GM23338 (cell line): ENCODE measurements around the gene NAA15. TPM values are rescaled to one million over a fixed set of nuclear protein-coding genes. Genes with fewer than 3 reads are reported as not detected.
A peak's percentile ranks its signal among the peaks of the same experiment; 100 is the strongest.

ENCODE experiments used
- ATAC-seq: fragments of 200-7000 bp; cut with Tn5 transposase; 3 replicates; pipeline ENCODE4 v1.9.1; 2020
- DNase-seq: peaks from one replicate; pipeline ENCODE4 v3.0.0-alpha.2; 2015; ENCODE audit warnings: low spot score
- H2AFZ ChIP-seq: fragments of 200-600 bp; sonication (generic); 2 replicates; pipeline ENCODE4 v1.8.0; 2016; ENCODE audit warnings: antibody characterized with exemption, mild to moderate bottlenecking, moderate library complexity
- H3F3A ChIP-seq: fragments of 200-600 bp; sonication (generic); replicated peaks from 2 replicates; pipeline ENCODE4 v1.8.0; 2017; ENCODE audit warnings: antibody characterized with exemption, mixed run types, low read depth
- H3K27ac ChIP-seq: fragments of 200-600 bp; sonication (generic); 2 replicates; pipeline ENCODE4 v1.6.1; 2016; ENCODE audit warnings: low read depth
- H3K27me3 ChIP-seq: fragments of 200-600 bp; sonication (generic); 2 replicates; pipeline ENCODE4 v1.8.0; 2016; ENCODE audit warnings: mild to moderate bottlenecking, mixed run types, moderate library complexity; ENCODE audit not compliant: insufficient read depth
- H3K36me3 ChIP-seq: fragments of 200-600 bp; sonication (generic); 2 replicates; pipeline ENCODE4 v1.8.0; 2016; ENCODE audit warnings: mild to moderate bottlenecking; ENCODE audit not compliant: insufficient read depth
- H3K4me1 ChIP-seq: fragments of 200-600 bp; sonication (generic); 2 replicates; pipeline ENCODE4 v1.8.0; 2016; ENCODE audit warnings: mild to moderate bottlenecking, moderate library complexity; ENCODE audit not compliant: insufficient read depth
- H3K4me2 ChIP-seq: fragments of 200-600 bp; sonication (generic); 2 replicates; pipeline ENCODE4 v1.7.1; 2017; ENCODE audit warnings: mixed run types
- H3K4me3 ChIP-seq: fragments of 200-600 bp; sonication (generic); 2 replicates; pipeline ENCODE4 v1.6.1; 2016; ENCODE audit warnings: mixed run types
- H3K79me2 ChIP-seq: fragments of 200-600 bp; sonication (generic); replicated peaks from 2 replicates; pipeline ENCODE4 v1.8.0; 2017; ENCODE audit warnings: mild to moderate bottlenecking; ENCODE audit not compliant: insufficient read depth
- H3K9me2 ChIP-seq: fragments of 200-600 bp; sonication (generic); 2 replicates; pipeline ENCODE4 v1.8.0; 2017; ENCODE audit not compliant: insufficient read depth
- H4K20me1 ChIP-seq: fragments of 200-600 bp; sonication (generic); replicated peaks from 2 replicates; pipeline ENCODE4 v1.8.0; 2017; ENCODE audit warnings: mild to moderate bottlenecking; ENCODE audit not compliant: insufficient read depth
- H3K27ac Mint-ChIP-seq: 2 replicates; pipeline ENCODE4 v1.8.0; 2020; ENCODE audit warnings: inconsistent platforms, mild to moderate bottlenecking, moderate library complexity, mixed read lengths
- H3K27me3 Mint-ChIP-seq: 3 replicates; pipeline ENCODE4 v1.8.0; 2022; ENCODE audit warnings: low read depth, mild to moderate bottlenecking, moderate library complexity, mixed read lengths, inconsistent platforms; ENCODE audit not compliant: insufficient read depth, poor library complexity
- H3K36me3 Mint-ChIP-seq: 3 replicates; pipeline ENCODE4 v1.8.0; 2021; ENCODE audit warnings: low read depth, mild to moderate bottlenecking, inconsistent platforms, moderate library complexity, mixed read lengths
- H3K4me1 Mint-ChIP-seq: 3 replicates; pipeline ENCODE4 v1.8.0; 2020; ENCODE audit warnings: mild to moderate bottlenecking, inconsistent platforms, mixed read lengths
- H3K4me3 Mint-ChIP-seq: 3 replicates; pipeline ENCODE4 v1.8.0; 2021; ENCODE audit warnings: moderate library complexity, mild to moderate bottlenecking, inconsistent platforms, mixed read lengths
- H3K9me3 Mint-ChIP-seq: 3 replicates; pipeline ENCODE4 v1.8.0; 2020; ENCODE audit warnings: moderate library complexity, mild to moderate bottlenecking, inconsistent platforms, mixed read lengths
- CREB1 ChIP-seq: fragments of 250-450 bp; sonication (Bioruptor Pico); IDR thresholded peaks from 2 replicates; pipeline ENCODE4 v1.5.0; 2020; ENCODE audit warnings: low read depth, mild to moderate bottlenecking, moderate library complexity
- EZH2 ChIP-seq: fragments of 200-600 bp; sonication (generic); IDR thresholded peaks from one replicate; pipeline ENCODE4 v1.8.0; 2017; ENCODE audit warnings: antibody characterized with exemption, mild to moderate bottlenecking, low read depth; ENCODE audit not compliant: unreplicated experiment
- EZH2phosphoT487 ChIP-seq: fragments of 200-600 bp; sonication (generic); IDR thresholded peaks from one replicate; pipeline ENCODE4 v1.8.1; 2018; ENCODE audit warnings: antibody characterized with exemption; ENCODE audit not compliant: unreplicated experiment
- NANOG ChIP-seq: IDR thresholded peaks from 2 replicates; pipeline ENCODE4 v1.6.1; 2016; ENCODE audit warnings: antibody characterized with exemption, borderline replicate concordance
- POLR2AphosphoS5 ChIP-seq: IDR thresholded peaks from 2 replicates; pipeline ENCODE4 v1.6.1; 2016; ENCODE audit warnings: antibody characterized with exemption, low read depth
- ZNF114 ChIP-seq: fragments of 250-450 bp; sonication (Bioruptor Pico); IDR thresholded peaks from 2 replicates; pipeline ENCODE4 v1.5.0; 2020; ENCODE audit warnings: mild to moderate bottlenecking, moderate library complexity
- polyA plus RNA-seq: library from polyadenylated mRNA; unstranded; fragments of >200 nt; fragmentation: Nextera tagmentation; extraction: Ambion mirVana; gene quantifications from 2 replicates; pipeline ENCODE4 v1.2.1, GENCODE V29; 2016
- total RNA-seq: library from RNA; depleted of rRNA; stranded (reverse); fragments of >200 nt; shearing (Covaris generic); gene quantifications from 2 replicates; pipeline ENCODE4 v1.2.3, GENCODE V29; 2014
- TF ChIP-seq, protein P1 (sequence below): IDR thresholded peaks from 2 replicates; pipeline ENCODE4 v1.6.1; 2016; ENCODE audit warnings: antibody characterized with exemption
- TF ChIP-seq, protein P2 (sequence below): IDR thresholded peaks from one replicate; pipeline ENCODE4 v1.6.1; 2018; ENCODE audit warnings: antibody characterized with exemption; ENCODE audit not compliant: unreplicated experiment
- TF ChIP-seq, protein P3 (sequence below), 2 experiments: fragments of 200-600 bp in 1 of 2; sonication (generic) in 1 of 2; conservative IDR thresholded peaks; 2 replicates each; pipeline versions ENCODE4 v1.5.1 to v1.6.1; 2016 to 2017; ENCODE audit warnings: antibody characterized with exemption in 2 of 2, low read depth in 2 of 2, mild to moderate bottlenecking in 2 of 2, moderate library complexity in 1 of 2

NAA15 gene
- total and polyA plus RNA-seq, 2 experiments from 2014 or later, result 80.1 to 101 TPM

DNA sequence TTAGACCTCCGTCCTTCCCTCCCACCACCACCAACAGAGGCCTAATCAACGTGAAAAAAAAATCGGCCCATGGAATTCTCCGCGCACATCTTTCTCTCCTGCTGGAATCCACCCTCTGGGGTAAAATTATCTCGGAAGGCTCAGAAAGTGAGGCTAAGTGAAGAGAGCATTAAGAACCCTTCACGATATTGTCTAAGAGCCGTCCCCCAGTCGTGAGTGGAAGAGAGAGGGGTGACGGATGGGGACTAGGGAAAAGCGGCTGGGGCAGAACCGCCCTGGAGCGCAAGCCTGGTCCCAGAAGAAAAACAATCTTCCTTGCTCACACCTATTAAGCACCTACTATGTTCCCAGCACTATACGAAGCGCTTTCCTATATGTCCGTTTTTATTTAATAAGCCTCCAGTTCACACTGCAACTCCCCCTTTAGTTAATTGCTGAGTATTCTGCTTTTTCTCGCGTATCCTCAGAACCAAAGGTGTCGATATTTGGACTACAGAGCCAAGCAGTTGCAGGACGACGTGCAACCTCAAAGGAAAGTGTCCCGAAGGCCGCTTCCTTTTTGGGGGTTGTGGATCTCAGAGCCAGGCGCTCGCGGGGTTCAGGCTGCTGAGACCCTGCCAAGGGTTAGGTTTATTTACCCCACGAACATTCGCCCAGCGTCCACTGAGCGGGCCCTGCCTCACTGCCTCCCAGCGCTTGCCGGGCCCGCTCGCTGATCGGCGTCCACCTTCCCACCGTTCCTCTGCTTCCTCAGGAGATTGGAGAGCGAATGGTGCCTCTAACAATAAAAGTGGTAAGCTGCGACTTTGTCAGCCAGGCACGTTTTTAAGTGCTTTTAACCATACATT lies 22.2 kb upstream of the NAA15 start:
- H3K4me3 Mint-ChIP-seq, result peak overlapping the region; percentile 74
- H3K4me2 ChIP-seq, result peak overlapping the region; percentile 98
- peak; percentile 62 for ATAC-seq
- peaks cover 65% of the 10 kb centered on the region for H3K27me3 ChIP-seq
- peak overlapping the region; percentile 73 for H3K4me3 ChIP-seq
- peaks cover 36% of the 10 kb centered on the region for H3K27me3 Mint-ChIP-seq
- no peak overlapping the region for H3K27ac Mint-ChIP-seq
- H3F3A ChIP-seq, result peaks cover 12% of the 10 kb centered on the region
- no peaks in the 10 kb centered on the region for H3K36me3 ChIP-seq
- H3K4me1 Mint-ChIP-seq, result peaks cover 10% of the 10 kb centered on the region
- no peaks in the 10 kb centered on the region; the same call in 1 of the 2 replicates for H3K4me1 ChIP-seq
- peaks cover 1% of the 10 kb centered on the region; the same call in 1 of the 3 replicates for H3K9me3 Mint-ChIP-seq
- H3K27ac ChIP-seq, result no peak overlapping the region
- peak; percentile 53 for DNase-seq
- H3K79me2 ChIP-seq, result no peaks in the 10 kb centered on the region
- no peaks in the 10 kb centered on the region for H3K36me3 Mint-ChIP-seq
- H3K9me2 ChIP-seq, result no peaks in the 10 kb centered on the region
- no peaks in the 10 kb centered on the region for H4K20me1 ChIP-seq
- peak overlapping the region; percentile 98 for H2AFZ ChIP-seq
- TF ChIP-seq EZH2, result peak; percentile 70
- no peak for TF ChIP-seq CREB1 (CRISPR knock-in tag)

DNA sequence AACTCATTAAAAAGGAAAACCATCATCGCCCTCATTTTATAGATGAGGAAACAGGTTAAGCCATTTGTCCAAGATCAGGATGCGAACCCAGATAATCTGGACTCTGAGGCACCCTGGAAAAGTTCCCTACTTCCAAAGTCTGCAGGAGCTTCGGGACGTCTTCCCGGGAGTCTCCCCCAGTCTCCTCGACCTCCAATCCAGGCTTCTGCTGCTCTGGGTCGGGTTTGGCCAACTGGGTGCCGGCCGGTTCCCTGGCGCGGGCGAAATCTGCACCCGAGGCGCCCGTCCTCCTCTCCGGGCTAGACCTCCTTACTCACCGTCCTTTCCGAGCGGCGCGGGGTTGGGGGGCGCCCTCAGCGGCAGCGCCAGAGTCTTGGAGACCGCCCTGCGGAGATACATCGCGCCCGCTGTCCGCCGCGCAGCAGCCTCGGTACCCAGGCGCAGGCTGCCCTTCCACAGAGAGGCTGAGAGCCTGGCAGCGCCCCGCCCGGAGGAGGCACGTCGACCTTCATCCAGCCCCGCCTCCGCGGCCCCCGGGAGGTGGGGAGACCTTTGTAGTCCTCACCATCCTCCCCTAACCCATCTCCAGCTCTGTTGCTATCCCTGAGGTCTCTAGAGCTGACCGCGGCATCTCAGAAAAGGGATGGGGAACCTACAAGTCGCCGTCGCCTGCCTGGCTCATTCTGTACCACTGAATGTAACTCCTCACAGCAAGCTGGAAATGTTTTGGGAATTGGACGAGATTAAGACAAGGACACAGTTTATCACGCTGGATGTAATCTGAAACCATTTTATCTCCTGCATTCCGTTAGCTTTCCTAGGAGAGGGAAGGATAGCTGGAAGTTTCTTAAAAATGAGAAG lies 21.3 kb upstream of the NAA15 start, which contains the start of gene MGARP:
TSS of gene MGARP (minus strand) at position 466 of the 861 bp plus-strand sequence. CDS start at position 399, 67 bp downstream.
- no peaks in the 10 kb centered on the region for H4K20me1 ChIP-seq
- no peaks in the 10 kb centered on the region; the same call in 1 of the 2 replicates for H3K4me1 ChIP-seq
- H3K4me2 ChIP-seq, result peak within 1 kb of the TSS; percentile 98
- peak; percentile 93 for DNase-seq
- H3K27me3 ChIP-seq, result peaks cover 65% of the 10 kb centered on the region
- H2AFZ ChIP-seq, result peak within 1 kb of the TSS; percentile 98
- peaks cover 10% of the 10 kb centered on the region for H3K4me1 Mint-ChIP-seq
- H3K9me2 ChIP-seq, result no peaks in the 10 kb centered on the region
- peaks cover 12% of the 10 kb centered on the region for H3F3A ChIP-seq
- H3K27ac ChIP-seq, result no peak within 1 kb of the TSS
- H3K36me3 Mint-ChIP-seq, result peaks cover 5% of the 10 kb centered on the region; the same call in 2 of the 3 replicates
- H3K27me3 Mint-ChIP-seq, result peaks cover 36% of the 10 kb centered on the region
- peak within 1 kb of the TSS; percentile 74 for H3K4me3 Mint-ChIP-seq
- H3K79me2 ChIP-seq, result no peaks in the 10 kb centered on the region
- peak within 1 kb of the TSS; percentile 73 for H3K4me3 ChIP-seq
- no peak within 1 kb of the TSS for H3K27ac Mint-ChIP-seq
- no peaks in the 10 kb centered on the region for H3K36me3 ChIP-seq
- H3K9me3 Mint-ChIP-seq, result peaks cover 10% of the 10 kb centered on the region
- peak; percentile 94 for ATAC-seq
- TF ChIP-seq, protein P1, sequence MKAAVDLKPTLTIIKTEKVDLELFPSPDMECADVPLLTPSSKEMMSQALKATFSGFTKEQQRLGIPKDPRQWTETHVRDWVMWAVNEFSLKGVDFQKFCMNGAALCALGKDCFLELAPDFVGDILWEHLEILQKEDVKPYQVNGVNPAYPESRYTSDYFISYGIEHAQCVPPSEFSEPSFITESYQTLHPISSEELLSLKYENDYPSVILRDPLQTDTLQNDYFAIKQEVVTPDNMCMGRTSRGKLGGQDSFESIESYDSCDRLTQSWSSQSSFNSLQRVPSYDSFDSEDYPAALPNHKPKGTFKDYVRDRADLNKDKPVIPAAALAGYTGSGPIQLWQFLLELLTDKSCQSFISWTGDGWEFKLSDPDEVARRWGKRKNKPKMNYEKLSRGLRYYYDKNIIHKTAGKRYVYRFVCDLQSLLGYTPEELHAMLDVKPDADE, result 0 out of 2 replicates have a peak, but pooled peaks have one; percentile 21
- TF ChIP-seq ZNF114 (CRISPR knock-in tag) (no peak), EZH2 (peak; percentile 67), POLR2AphosphoS5 (no peak), NANOG (no peak), EZH2phosphoT487 (no peak)
- TF ChIP-seq, protein P2, sequence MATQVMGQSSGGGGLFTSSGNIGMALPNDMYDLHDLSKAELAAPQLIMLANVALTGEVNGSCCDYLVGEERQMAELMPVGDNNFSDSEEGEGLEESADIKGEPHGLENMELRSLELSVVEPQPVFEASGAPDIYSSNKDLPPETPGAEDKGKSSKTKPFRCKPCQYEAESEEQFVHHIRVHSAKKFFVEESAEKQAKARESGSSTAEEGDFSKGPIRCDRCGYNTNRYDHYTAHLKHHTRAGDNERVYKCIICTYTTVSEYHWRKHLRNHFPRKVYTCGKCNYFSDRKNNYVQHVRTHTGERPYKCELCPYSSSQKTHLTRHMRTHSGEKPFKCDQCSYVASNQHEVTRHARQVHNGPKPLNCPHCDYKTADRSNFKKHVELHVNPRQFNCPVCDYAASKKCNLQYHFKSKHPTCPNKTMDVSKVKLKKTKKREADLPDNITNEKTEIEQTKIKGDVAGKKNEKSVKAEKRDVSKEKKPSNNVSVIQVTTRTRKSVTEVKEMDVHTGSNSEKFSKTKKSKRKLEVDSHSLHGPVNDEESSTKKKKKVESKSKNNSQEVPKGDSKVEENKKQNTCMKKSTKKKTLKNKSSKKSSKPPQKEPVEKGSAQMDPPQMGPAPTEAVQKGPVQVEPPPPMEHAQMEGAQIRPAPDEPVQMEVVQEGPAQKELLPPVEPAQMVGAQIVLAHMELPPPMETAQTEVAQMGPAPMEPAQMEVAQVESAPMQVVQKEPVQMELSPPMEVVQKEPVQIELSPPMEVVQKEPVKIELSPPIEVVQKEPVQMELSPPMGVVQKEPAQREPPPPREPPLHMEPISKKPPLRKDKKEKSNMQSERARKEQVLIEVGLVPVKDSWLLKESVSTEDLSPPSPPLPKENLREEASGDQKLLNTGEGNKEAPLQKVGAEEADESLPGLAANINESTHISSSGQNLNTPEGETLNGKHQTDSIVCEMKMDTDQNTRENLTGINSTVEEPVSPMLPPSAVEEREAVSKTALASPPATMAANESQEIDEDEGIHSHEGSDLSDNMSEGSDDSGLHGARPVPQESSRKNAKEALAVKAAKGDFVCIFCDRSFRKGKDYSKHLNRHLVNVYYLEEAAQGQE, result no peak
- TF ChIP-seq, protein P3, sequence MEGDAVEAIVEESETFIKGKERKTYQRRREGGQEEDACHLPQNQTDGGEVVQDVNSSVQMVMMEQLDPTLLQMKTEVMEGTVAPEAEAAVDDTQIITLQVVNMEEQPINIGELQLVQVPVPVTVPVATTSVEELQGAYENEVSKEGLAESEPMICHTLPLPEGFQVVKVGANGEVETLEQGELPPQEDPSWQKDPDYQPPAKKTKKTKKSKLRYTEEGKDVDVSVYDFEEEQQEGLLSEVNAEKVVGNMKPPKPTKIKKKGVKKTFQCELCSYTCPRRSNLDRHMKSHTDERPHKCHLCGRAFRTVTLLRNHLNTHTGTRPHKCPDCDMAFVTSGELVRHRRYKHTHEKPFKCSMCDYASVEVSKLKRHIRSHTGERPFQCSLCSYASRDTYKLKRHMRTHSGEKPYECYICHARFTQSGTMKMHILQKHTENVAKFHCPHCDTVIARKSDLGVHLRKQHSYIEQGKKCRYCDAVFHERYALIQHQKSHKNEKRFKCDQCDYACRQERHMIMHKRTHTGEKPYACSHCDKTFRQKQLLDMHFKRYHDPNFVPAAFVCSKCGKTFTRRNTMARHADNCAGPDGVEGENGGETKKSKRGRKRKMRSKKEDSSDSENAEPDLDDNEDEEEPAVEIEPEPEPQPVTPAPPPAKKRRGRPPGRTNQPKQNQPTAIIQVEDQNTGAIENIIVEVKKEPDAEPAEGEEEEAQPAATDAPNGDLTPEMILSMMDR (conservative IDR thresholded peaks at IDR 0.05; ENCODE audit: low read depth in 2 of 2), result no peak
